Measurements from ENCODE around the gene NAT16. TPM values are rescaled to one million over a fixed set of nuclear protein-coding genes. Genes with fewer than 3 reads are reported as not detected.
A peak's percentile ranks its signal among the peaks of the same experiment; 100 is the strongest.

The NAT16 gene
- total and polyA plus RNA-seq, 2 experiments from 2014 or later, result 0.21 to 0.31 TPM

GRCh38 chr7:101155303-101155702 is 24.8 kb downstream of the NAT16 start:
- peaks cover 14% of the 10 kb centered on the region for H3K79me2 ChIP-seq (replicated peaks; ENCODE audit: insufficient read depth)
- peak overlapping the region; percentile 99 for H3K4me2 ChIP-seq
- DNase-seq (ENCODE audit: low spot score) (peak; percentile 18), ATAC-seq (no peak)
- peaks cover 4% of the 10 kb centered on the region; the same call in 1 of the 2 replicates for H3K9me2 ChIP-seq (ENCODE audit: insufficient read depth)
- Mint-ChIP-seq H3K9me3 (peaks cover 11% of the 10 kb centered on the region; the same call in 2 of the 3 replicates), H3K27ac (peak overlapping the region; percentile 0; the same call in 1 of the 2 replicates), H3K4me3 (peak overlapping the region; percentile 80), H3K36me3 (ENCODE audit: low read depth) (peaks cover 23% of the 10 kb centered on the region), H3K27me3 (ENCODE audit: insufficient read depth, low read depth, poor library complexity) (peaks cover 30% of the 10 kb centered on the region), H3K4me1 (peaks cover 39% of the 10 kb centered on the region)
- peak overlapping the region; percentile 79 for H3K4me3 ChIP-seq
- no peak overlapping the region for H3K27ac ChIP-seq (ENCODE audit: low read depth)
- H2AFZ ChIP-seq, result peak overlapping the region; percentile 38; the same call in 1 of the 2 replicates
- H4K20me1 ChIP-seq (replicated peaks; ENCODE audit: insufficient read depth), result no peaks in the 10 kb centered on the region
- H3F3A ChIP-seq (replicated peaks; ENCODE audit: low read depth), result peaks cover 22% of the 10 kb centered on the region
- TF ChIP-seq STAT1 (IDR thresholded peaks at IDR 0.05; ENCODE audit: unreplicated experiment) (no peak), CREB1 (CRISPR knock-in tag; IDR thresholded peaks at IDR 0.05; ENCODE audit: low read depth) (no peak), POLR2AphosphoS5 (IDR thresholded peaks at IDR 0.05; ENCODE audit: low read depth) (no peak)
- no peaks in the 10 kb centered on the region; the same call in 1 of the 2 replicates for H3K36me3 ChIP-seq (ENCODE audit: insufficient read depth)
- H3K4me1 ChIP-seq (ENCODE audit: insufficient read depth), result peaks cover 33% of the 10 kb centered on the region
- H3K27me3 ChIP-seq (ENCODE audit: insufficient read depth), result peaks cover 12% of the 10 kb centered on the region; the same call in 1 of the 2 replicates

- ATAC-seq, result peak; percentile 44
- H3K4me2 ChIP-seq, result peak overlapping the region; percentile 99
- H3K27me3 ChIP-seq (ENCODE audit: insufficient read depth), result peaks cover 12% of the 10 kb centered on the region; the same call in 1 of the 2 replicates
- no peaks in the 10 kb centered on the region; the same call in 1 of the 2 replicates for H3K36me3 ChIP-seq (ENCODE audit: insufficient read depth)
- peak overlapping the region; percentile 80 for H3K4me3 Mint-ChIP-seq
- peaks cover 31% of the 10 kb centered on the region for H3K27me3 Mint-ChIP-seq (ENCODE audit: insufficient read depth, low read depth, poor library complexity)
- peaks cover 30% of the 10 kb centered on the region for H3K4me1 ChIP-seq (ENCODE audit: insufficient read depth)
- TF ChIP-seq EZH2phosphoT487 (IDR thresholded peaks at IDR 0.05; ENCODE audit: unreplicated experiment), result no peak
- TF ChIP-seq ZNF114 (CRISPR knock-in tag; IDR thresholded peaks at IDR 0.05), result no peak
- no peak for TF ChIP-seq REST (IDR thresholded peaks at IDR 0.05; ENCODE audit: unreplicated experiment)
- TF ChIP-seq POLR2AphosphoS5 (IDR thresholded peaks at IDR 0.05; ENCODE audit: low read depth), result no peak; the same call in 1 of the 2 replicates
- no peak for TF ChIP-seq ETS1 (IDR thresholded peaks at IDR 0.05)
- TF ChIP-seq EZH2 (IDR thresholded peaks at IDR 0.05; ENCODE audit: low read depth, unreplicated experiment), result no peak
- peaks cover 4% of the 10 kb centered on the region; the same call in 1 of the 2 replicates for H3K9me2 ChIP-seq (ENCODE audit: insufficient read depth)
- peak overlapping the region; percentile 38 for H2AFZ ChIP-seq
- H3K27ac ChIP-seq (ENCODE audit: low read depth), result no peak overlapping the region
- peaks cover 33% of the 10 kb centered on the region for H3K4me1 Mint-ChIP-seq
- no peaks in the 10 kb centered on the region for H4K20me1 ChIP-seq (replicated peaks; ENCODE audit: insufficient read depth)
- peaks cover 11% of the 10 kb centered on the region; the same call in 2 of the 3 replicates for H3K9me3 Mint-ChIP-seq
- H3K79me2 ChIP-seq (replicated peaks; ENCODE audit: insufficient read depth), result peaks cover 14% of the 10 kb centered on the region
- peak; percentile 48 for DNase-seq (ENCODE audit: low spot score)
- H3K27ac Mint-ChIP-seq, result no peak overlapping the region
- H3F3A ChIP-seq (replicated peaks; ENCODE audit: low read depth), result peaks cover 22% of the 10 kb centered on the region
- H3K36me3 Mint-ChIP-seq (ENCODE audit: low read depth), result peaks cover 23% of the 10 kb centered on the region
- peak overlapping the region; percentile 79 for H3K4me3 ChIP-seq
Observed at GRCh38 chr7:101154693-101155102, 25.4 kb downstream of the NAT16 start.
